Renal cortical epithelial cell (primary cell): ENCODE measurements around the gene ATP9A. TPM values are rescaled to one million over a fixed set of nuclear protein-coding genes. Genes with fewer than 3 reads are reported as not detected.
"Not testable (repeated sequence)": the region's sequence is repeated elsewhere in the genome, so short reads cannot be mapped to it uniquely, and the experiment has no call there.

Experiments used
- DNase-seq: peaks from one replicate; pipeline ENCODE4 v3.0.0-alpha.2; 2011; ENCODE audit warnings: low read depth
- total RNA-seq: library from RNA; depleted of rRNA; stranded (reverse); fragments of >200 nt; gene quantifications from 2 replicates; pipeline ENCODE4 v1.2.3, GENCODE V29; 2014

The ATP9A gene
- total RNA-seq, 1 donor from 2014 or later = 60.6 TPM

DNA sequence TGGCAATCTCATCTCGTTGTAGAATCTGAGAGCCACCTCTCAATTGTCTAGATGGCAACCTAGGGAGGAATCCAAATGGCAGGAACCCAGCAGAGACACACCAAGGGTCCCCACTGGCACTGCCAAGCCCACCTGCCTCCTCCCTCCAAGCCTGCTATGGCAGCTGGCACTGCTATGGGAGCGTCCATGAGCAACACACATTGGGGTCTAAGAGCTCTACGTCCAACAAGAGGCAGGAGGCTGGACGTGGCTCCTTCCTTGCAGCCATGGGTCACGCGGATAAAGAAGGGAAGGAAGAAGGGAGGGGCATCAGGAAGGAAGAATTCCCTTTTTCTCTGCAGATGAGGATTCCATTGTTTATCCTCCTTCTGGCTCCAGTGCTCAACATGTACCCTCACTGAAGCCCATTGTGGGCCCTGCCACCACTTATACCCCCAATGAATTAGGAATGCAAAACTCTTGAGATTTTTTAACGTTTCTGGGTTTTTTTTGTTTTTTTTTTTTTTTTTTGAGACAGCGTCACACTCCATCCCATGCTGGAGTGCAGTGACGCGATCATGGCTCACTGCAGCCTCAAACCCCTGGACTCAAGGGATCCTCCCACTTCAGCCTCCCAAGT, 17.3 kb downstream of the ATP9A start:
- no peak for DNase-seq

DNA sequence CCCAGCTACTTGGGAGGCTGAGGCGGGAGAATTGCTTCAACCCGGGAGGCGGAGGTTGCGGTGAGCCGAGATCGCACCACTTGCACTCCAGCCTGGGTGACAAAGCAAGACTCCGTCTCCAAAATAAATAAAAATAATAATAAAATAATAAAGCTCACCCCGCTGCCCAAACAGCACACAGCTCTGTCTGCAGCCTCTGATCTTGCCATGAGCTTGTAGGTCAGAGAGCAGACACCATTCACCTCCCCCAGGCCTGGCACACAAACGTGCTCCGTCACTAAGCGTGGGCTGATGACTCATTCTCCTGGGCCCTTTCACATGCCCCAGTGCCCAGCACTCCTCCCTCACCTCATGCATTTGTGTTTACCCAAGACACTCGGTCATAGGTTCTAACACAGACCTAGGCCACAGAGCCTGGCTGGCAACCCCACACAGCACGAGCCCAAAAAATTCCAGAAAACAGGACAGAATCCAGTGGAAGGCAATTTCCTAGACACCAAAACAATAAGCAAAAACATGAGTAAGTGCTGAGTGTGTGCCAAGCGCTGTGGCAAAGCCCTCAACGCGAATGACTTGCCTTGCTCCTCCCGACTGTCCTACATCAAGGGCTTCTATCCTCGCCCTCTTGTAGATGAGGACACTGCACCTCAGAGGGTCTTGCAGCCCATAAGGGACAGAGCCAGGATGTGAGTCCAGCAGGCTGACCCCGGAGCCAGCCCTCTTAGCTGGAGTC, 18.0 kb downstream of the ATP9A start:
- DNase-seq = peak; percentile 100

DNA sequence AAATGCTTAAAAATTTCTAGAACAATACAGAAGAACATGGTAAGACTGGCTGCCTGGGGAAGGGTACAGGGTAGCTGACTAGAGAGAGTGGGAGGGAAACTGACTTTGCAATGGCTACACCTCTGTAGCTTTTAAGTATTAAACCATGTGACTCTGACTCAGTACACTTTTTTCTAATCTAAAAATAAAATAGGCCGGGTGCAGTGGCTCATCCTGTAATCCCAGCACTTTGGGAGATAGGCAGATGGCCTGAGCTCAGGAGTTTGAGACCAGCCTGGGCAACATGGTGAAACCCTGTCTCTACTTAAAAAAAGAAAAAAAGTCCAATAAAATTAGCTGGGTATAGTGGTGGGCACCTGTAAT, 18.5 kb downstream of the ATP9A start:
- DNase-seq = peak; percentile 83

DNA sequence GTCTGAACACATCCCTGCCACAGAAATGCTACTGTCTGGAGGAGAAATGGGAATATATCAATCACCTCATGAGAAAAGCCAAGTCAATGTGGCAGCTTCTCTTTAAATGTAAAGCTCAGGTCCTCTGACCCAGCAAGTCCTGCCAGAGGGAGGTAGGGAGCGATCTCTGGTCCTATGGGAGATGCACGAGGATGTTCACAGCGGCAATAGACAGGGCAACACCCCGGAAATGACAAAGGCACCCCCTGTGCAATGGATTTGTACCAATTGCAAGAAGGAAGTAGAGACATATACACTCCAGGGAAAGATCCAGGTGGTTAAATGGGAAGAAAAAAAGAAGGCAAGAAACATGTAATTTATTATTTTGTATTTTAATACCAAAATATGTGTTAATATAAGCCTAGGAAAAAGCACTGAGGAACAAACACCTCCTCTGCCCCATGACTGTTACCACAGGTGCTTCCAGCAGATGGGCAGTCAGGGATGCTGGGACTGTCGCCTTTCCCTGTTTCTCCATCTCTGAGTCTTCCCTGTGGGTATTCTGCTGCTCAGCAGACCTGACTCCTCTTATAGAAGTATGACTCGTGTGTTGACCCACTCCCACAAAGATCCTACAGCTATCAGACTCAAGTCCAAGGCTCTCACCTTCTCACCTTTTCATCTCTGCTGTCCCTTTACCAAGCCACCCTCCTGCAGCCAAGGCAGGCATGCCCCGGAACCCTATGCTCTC, 20.8 kb downstream of the ATP9A start:
- DNase-seq = no peak

DNA sequence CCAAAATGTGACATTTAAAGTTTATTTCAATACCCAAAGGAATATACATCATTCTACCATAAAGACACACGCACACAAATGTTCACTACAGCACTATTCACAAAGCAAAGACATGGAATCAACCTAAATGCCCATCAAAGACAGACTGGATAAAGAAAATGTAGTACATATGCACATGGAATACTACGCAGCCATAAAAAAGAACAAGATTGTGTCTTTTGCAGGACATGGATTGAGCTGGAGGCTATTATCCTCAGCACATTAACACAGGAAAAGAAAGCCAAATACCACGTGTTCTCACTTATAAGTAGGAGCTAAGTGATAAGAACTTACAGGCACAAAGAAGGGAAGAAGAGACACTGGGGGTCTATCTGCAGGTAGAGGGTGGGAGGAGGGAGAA, 22.4 kb downstream of the ATP9A start:
- no peak for DNase-seq

DNA sequence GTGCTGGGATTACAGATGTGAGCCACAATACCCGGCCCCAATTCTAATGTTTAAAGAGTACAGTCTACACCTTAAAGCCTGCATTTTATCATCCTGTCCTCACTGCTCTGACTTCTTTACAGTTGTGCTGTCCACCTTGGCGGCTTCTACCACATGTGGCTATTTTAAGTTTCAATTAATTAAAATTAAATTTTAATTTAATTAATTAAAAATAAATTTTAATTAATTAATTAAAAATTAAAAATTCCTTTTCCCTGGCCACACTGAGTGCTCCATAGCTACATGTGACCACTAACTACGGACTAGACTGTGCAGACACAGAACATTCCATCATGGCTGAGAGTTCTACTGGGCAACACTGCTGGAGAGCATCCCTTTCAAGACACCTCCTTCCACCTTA, 27.4 kb downstream of the ATP9A start:
- no peak for DNase-seq

DNA sequence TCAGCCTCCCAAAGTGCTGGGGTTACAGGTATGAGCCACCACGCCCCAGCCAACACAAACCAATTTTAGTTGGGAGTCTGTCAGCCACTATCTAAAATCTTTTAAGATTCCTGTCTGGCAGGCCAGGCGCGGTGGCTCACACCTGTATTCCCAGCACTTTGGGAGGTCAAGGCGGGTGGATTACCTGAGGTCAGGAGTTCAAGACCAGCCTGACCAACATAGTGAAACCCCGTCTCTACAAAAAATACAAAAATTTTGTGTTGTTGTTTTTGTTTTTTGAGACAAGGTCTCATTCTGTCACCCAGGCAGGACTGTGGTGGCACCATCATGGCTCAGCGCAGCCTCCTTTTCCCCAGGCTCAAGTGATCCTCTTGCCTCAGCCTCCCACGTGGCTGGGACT, 27.9 kb downstream of the ATP9A start:
- not testable (repeated sequence) for DNase-seq

DNA sequence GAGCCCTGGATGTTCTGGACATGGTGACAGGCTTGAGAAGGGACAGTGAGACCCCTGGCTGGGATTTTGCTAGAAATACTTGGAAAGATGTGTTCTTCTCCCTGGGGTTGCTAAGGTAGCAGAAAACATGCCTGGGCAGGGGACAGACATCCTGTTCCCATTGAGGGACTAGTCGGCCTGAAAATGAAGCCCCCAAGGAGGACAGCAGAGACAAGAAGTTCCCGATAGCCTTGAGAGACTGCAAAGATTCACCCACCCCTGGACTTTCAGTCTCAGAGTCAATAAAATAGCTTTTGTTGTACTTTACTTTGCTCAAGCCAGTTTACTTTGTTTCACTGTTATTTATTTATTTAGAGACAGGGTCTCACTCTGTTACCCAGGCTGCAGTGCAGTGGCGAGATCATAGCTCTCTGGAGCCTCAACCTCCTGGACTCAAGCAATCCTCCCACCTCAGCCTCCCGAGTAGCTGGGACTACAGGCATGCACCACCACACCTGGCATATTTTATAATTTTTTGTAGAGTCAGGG, 28.4 kb downstream of the ATP9A start:
- no peak for DNase-seq

DNA sequence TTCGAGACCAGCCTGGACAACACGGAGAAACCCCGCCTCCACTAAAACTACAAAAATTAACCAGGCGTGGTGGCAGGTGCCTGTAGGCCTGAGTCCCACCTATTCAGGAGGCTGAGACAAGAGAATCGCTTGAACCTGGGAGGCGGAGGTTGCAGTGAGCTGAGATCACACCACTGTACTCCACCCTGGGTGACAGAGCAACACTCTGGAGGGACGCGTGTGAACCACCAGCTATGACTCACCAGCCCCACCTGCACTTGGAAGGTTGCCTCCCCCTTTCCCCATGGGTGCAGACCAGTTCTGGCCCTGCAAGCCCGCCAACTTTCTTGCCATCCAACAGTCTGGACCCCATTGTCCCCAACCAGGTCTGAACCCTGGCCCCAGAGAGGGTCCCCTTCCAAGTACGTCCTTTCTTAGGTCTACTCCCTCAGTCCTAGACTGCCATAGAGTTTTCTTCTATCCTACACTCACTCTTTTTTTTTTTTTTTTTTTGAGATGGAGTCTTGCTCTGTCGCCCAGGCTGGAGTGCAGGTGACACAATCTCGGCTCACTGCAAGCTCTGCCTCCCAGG, 29.2 kb downstream of the ATP9A start:
- no peak for DNase-seq

DNA sequence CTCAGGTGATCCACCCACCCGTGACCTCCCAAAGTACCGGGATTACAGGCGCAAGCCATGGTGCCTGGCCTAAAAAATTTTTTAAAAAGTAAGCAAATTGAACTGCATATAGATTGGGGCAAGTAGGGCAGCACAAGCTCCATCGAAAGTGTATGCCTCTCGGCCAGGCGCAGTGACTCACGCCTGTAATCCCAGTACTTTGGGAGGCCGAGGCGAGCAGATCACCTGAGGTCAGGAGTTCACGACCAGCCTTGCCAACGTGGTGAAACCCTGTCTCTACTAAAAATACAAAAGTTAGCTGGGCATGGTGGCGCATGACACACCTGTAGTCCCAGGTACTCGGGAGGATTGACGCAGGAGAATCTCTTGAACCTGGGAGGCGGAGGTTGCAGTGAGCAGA, 29.9 kb downstream of the ATP9A start:
- DNase-seq = not testable (repeated sequence)

DNA sequence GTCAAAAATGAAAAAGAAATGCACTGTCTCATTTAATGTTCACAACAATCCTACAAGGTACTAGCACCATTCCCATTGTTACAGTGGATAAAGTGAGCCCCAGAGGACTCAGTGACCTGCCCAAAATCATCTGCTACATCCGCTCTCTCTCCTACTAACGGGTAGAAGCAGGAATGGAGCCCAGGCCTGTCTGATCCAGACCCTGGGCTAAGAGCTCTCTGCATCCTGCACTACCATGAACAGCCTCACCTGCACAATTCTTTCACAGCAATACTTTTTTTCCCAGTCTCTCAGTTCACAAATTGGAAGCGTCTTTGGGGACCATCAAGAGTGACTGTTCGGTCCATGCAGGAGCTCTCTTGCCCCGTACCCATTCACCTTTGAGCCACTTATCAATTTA, 31.2 kb downstream of the ATP9A start:
- no peak for DNase-seq

DNA sequence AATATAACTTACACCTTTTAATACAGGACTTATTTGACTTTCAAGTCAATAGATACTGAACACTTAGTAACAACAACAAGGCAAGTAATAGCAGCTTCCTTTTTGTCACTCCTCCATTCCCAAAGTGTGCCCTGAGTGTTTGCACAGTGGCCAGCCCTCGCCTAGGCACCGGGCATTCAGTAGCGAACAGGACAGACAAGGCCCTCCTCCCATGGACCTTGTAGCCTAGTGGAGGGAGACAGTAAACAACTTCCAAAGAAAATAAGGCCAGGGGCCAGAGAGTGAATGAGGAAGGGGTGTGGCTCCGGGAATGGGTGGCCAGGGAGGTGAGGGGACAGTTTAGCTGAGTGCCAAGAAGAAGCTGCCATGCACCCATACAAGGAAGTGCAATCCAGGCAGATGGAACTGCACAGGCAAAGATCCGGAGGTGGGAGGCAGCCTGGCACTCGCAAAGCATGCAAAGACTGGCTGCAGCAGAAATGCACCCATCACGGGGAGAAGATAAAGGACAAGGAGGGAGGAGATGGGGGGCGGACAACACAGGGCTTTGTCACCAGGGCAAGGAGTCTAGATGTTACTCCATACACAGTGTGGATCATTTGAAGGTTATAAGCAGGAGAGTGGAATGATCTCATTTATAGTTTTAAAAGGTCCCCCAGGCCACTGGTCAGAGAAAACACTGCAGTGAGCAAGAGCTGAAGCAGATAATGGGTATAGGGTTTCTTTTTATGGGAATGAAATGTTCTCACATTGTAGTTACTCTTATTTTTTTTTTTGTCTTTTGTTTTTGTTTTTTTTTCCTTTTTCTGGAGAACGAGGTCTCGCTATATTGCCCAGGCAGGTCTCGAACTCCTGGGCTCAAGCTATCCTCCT, 32.2 kb downstream of the ATP9A start:
- no peak for DNase-seq

DNA sequence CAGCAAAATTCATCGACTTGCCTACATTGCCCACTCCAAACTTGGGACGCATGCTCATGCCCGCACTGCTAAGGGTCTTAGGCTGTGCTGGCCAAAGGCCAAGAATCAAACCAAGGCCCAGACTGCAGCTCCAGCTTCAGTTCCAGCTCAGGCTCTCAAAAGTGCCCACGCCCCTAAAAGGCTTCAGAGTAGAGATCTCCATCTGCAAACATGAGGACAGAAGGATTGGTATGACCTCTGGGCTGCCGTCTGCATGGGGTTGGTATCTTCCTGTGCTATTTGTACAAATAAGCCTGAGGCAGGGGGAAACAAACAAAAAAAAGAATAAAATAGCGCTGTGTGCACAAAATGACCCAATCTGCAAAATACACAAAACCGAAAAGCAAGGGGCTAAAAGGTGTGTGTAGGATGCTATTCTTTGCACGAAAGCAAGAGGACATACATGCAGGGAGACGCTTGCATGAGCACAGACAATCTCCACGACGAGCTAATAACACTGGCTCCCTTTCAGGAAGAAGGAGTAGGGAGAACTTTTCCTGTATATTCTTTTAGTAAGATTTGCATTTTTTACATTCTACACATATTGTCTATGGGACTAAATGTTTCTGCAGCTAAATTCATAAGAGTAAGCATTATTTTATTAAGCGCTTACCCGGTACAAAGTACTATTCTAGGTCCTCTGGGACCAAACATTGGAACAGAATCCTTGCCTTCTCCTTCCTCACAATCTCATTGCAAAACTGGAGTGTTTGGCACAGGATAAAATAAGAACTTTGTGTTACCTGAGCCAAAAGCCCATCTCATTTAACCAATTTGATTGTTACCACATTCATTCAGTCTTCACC, 33.1 kb downstream of the ATP9A start:
- DNase-seq = no peak

DNA sequence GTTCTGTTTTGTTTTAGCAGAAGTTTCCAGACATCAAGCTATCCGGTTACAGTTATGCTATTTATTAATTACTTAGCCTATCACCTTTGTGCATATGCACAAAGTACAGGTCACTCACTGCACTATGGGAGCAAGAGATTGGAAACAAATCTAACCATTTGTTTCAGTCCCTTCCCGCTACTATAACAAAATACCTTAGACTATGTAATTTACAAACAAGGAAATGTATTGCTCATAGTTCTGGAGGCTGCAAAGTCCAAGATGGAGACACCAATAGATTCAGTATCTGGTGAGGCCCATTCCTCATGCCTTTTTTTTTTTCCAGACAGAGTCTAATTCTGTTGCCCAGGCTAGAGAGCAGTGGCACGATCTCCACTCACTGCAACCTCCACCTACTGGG, 35.1 kb downstream of the ATP9A start:
- DNase-seq = no peak

DNA sequence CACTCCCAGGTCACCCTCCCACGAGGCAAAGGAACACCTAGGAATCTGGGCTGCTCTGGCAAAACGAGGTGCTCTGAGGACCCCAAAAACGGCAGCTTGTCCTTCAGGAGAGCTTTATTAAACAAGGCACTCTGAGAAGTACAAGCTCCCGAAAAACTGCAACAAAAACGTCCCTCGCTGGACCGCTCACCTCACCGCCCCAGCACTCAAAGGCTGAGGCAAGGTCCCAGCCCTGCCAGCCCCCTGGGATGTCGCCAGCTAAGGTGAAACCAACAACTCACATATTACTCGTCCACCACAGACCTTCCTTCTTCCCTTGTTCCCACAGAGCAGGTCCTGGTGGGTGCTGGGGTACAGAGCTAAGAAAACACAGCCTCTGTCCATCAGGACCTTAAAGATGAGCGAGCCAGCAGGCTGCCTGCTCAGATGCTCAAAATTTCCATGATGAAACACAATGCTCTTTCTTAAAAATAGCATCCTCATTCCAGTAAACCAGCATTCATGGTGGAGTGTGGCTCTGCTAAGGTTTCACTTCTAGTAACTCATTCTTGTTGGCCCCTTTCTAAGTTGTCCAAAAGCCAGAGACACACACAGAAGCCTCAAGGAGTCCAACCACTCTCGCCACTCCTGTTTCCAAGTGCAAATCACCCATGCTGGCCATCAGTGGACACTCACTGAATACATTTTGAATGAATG, 35.9 kb downstream of the ATP9A start:
- no peak for DNase-seq

DNA sequence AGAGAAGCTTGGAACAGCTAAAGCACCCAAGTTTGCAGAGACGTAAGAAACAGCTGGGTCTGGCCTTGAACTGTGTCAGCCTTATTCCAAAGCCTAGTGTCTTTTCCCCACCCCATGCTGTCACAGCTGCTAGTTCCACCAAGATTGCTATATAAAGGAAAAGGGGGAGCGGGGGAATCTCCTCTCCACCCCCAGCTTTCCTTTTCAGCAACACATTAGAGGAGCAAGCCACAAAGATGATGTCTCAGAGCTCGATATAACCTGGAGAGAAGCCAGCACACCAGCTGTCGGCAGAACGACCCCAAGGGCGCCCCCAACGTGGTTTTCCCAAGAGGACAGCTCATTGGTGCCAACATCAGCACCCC, 36.5 kb downstream of the ATP9A start:
- no peak for DNase-seq

DNA sequence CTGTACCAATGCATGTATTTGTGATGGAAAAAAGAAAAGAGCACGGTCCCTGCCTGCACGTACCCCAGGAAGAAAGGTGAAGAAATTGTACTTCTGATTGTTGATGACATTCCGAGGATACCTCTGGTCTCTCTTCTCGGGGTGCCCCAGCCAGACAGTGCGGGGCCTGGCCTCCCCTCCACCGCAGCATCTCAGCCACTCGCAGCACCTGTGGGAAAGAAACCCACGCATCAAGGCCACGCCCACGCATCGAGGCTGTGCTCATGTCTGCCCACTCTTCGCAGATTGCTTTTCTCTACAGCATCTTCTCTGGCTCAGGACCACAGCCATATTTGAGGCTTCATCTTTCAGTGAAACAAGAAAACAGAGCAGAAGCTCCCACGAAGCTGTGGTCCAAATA, 38.4 kb downstream of the ATP9A start:
- DNase-seq = no peak

DNA sequence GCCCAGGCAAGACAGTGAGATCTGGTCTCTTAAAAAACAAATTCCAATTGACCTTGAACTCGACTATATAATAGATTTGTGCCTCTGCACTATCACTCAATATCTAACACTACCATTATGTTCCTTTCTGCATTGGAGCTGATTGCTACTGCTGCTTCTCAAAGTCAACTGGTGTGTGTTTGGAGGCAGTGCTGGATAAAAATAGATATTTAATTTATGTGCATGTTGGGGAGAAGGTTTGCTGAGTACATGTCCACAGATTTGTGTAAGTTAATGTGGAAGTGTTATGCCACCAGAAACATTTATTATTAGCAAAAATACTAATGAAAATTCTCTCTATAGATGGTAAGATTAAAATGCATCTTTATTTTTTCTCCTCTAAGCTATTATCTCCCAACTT, 39.5 kb downstream of the ATP9A start:
- DNase-seq = no peak

DNA sequence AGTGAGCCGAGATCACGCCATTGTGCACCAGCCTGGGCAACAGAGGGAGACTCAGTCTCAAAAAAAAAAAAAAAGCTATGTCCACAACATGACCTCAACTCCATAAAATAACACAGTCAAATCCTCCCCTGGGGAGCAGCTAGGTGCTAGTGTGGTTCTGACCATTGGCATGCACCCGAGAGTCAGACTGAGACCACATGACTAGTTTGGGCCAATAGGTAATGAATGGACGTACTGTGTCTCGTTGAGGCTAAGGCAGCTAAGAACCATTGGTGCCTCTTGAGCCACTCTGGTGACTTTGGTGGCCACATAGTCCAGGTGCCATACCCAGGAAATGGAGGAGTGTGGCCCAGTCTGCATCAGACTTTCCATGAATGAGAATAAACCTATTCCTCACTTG, 40.3 kb downstream of the ATP9A start:
- no peak for DNase-seq

DNA sequence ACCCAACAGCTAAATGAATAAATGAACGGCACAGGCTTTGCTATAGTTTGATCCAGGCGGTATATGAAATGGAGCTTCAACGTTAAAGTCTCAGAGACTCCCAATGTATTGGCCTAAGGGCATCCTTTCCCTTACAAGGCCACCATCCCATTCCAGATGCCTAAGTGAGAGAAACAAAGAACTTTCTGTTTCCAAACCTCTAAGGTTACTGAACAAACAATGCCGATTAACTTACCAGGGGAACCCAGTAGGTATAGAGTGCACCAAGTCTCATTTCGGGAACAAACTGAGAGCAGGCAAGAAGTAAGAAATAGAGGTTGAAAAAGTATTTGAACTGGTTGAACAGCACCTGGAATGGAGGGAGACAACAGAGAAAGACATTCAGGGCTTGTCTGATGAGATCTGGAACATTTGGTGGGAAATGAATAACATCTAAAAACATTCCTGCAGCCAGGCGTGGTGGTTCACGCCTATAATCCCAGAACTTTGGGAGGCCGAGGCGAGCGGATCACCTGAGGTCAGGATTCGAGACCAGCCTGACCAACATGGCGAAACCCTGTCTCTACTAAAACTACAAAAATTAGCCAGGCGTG, 42.5 kb downstream of the ATP9A start:
- peak; percentile 35 for DNase-seq
